Measurements from ENCODE around the gene SLC37A4. TPM values are rescaled to one million over a fixed set of nuclear protein-coding genes. Genes with fewer than 3 reads are reported as not detected.
"Not testable (repeated sequence)": the region's sequence is repeated elsewhere in the genome, so short reads cannot be mapped to it uniquely, and the experiment has no call there.

The SLC37A4 gene
- total RNA-seq, 4 donors from 2014 or later = 11.6 to 18.4 (median 14.0) TPM

DNA sequence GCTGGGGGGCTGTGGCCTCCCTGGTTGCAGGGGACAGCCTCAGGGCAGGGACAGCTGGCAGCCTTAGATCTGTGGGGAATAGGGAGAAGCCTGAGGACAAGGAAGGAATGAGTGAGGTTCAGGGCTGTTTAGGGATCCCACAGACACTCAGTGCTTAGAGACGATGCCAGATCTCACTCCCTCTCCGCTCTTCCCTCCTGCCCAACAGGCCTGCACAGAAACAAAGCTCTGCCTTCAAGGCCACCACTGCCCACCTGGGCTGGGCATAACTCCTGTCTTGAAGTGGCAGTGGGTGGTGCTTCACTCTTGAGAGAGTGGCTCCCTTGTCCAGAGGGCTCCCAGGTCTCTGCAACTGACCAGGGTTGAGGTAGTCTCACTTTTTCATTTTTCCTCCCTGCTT lies 45.9 kb downstream of the SLC37A4 start:
- DNase-seq (ENCODE audit: low spot score) = no peak
- TF ChIP-seq, protein P1, sequence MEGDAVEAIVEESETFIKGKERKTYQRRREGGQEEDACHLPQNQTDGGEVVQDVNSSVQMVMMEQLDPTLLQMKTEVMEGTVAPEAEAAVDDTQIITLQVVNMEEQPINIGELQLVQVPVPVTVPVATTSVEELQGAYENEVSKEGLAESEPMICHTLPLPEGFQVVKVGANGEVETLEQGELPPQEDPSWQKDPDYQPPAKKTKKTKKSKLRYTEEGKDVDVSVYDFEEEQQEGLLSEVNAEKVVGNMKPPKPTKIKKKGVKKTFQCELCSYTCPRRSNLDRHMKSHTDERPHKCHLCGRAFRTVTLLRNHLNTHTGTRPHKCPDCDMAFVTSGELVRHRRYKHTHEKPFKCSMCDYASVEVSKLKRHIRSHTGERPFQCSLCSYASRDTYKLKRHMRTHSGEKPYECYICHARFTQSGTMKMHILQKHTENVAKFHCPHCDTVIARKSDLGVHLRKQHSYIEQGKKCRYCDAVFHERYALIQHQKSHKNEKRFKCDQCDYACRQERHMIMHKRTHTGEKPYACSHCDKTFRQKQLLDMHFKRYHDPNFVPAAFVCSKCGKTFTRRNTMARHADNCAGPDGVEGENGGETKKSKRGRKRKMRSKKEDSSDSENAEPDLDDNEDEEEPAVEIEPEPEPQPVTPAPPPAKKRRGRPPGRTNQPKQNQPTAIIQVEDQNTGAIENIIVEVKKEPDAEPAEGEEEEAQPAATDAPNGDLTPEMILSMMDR (IDR thresholded peaks at IDR 0.05) = no peak
- ATAC-seq (ENCODE audit: low FRiP score) = no peak

- DNase-seq (ENCODE audit: low spot score); ATAC-seq (ENCODE audit: low FRiP score): not testable (repeated sequence)
Measured at GRCh38 chr11:118984337-118984736, 46.3 kb downstream of the SLC37A4 start.

- ATAC-seq (ENCODE audit: low FRiP score) (peak; percentile 49), DNase-seq (ENCODE audit: low spot score) (no peak)
- TF ChIP-seq, protein P1 (IDR thresholded peaks at IDR 0.05) = no peak
Measured at GRCh38 chr11:118980191-118980881, 50.3 kb downstream of the SLC37A4 start.

- TF ChIP-seq, protein P1 (IDR thresholded peaks at IDR 0.05) = no peak
- DNase-seq (ENCODE audit: low spot score) (no peak), ATAC-seq (ENCODE audit: low FRiP score) (no peak)
Measured at GRCh38 chr11:118979434-118979833, 51.2 kb downstream of the SLC37A4 start.

DNA sequence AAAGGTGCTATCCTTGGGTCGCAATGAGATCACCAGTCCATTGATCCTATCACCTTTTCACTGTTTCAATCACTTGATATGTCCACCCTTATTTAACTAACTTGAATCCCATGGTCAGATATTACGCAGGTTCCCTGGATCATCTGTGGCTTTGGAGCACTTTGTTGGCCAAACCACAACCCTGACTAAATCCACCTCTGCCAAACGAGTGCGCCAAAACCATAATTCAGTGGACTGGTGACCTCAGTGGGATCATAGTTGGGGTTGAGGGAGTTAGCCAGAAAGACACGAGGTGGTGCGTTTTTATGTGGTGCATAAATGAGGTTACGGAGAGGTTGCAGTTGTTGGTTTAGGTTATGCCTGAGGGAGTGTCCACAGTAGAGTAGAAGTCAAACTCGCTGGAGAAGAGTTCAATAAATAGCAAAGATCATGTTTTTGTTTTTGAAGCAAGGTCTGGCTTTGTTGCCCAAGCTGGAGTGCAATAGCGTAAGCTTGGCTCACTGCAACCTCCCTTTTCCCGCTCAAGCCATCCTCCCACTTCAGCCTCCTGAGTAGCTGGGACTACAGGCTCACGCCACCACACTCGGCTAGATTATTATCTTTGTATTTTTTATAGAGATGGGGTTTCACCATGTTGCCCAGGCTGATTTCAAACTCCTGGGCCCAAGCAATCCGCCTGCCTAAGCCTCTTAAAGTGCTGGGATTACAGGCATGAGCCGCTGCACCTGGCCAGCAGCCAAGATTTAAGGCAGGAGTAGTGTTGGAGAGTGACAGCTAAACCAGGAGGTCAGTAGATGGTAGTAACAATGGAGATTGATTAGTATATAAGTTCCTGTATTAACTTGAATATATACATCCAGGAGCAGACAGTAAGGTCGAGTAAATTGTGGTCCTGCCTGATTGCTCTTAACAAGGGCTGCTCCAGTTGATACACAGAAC lies 54.6 kb downstream of the SLC37A4 start:
- DNase-seq (ENCODE audit: low spot score) = no peak
- TF ChIP-seq, protein P1 (IDR thresholded peaks at IDR 0.05) = no peak
- ATAC-seq (ENCODE audit: low FRiP score) = no peak

Small RNA genes lying within 50 kb of the gene (small RNA-seq; reads per million reads assigned to genes)
- gene AP003392.2 (not detected), gene RF00017 (not detected), gene RF00019 (not detected)

Other genes with a start within 250 kb of the SLC37A4 start
- 100 to 1,000 TPM in 3 of 4 donors, 10 to 100 TPM in 1; 84.5 to 129 (median 108) TPM for gene DDX6, start 239.7 kb downstream of the SLC37A4 start, total RNA-seq
- under 1 TPM in 2 of 4 donors, not detected in 2; 0.09 to 0.12 TPM for gene CXCR5, start 147.0 kb downstream of the SLC37A4 start, total RNA-seq
- gene BCL9L, start 105.0 kb downstream of the SLC37A4 start, total RNA-seq = 10 to 100 TPM; 13.5 to 24.0 (median 17.3) TPM
- gene UPK2, start 74.6 kb downstream of the SLC37A4 start, total RNA-seq = not detected
- not detected for gene FOXR1, start 59.1 kb downstream of the SLC37A4 start, total RNA-seq
- gene CENATAC, start 32.7 kb downstream of the SLC37A4 start, total RNA-seq = 10 to 100 TPM; 36.9 to 66.9 (median 50.9) TPM
- gene RPS25, start 12.5 kb downstream of the SLC37A4 start, total RNA-seq = 1,000 to 10,000 TPM; 1,426 to 2,619 (median 2,025) TPM
- 10 to 100 TPM; 43.2 to 61.7 (median 51.4) TPM for gene TRAPPC4, start 12.1 kb downstream of the SLC37A4 start, total RNA-seq
- gene HYOU1, start 26.3 kb upstream of the SLC37A4 start, total RNA-seq = 10 to 100 TPM; 43.5 to 94.4 (median 63.7) TPM
- gene VPS11, start 36.9 kb upstream of the SLC37A4 start, total RNA-seq = 10 to 100 TPM; 31.5 to 39.2 (median 32.7) TPM
- gene HMBS, start 54.0 kb upstream of the SLC37A4 start, total RNA-seq = 10 to 100 TPM in 1 of 4 donors, 1 to 10 TPM in 3; 7.2 to 11.7 (median 8.5) TPM
- 10 to 100 TPM; 23.0 to 34.0 (median 28.5) TPM for gene DPAGT1, start 71.0 kb upstream of the SLC37A4 start, total RNA-seq
- gene C2CD2L, start 76.5 kb upstream of the SLC37A4 start, total RNA-seq = 10 to 100 TPM in 1 of 4 donors, 1 to 10 TPM in 3; 8.2 to 10.7 (median 9.0) TPM
- gene HINFP, start 90.7 kb upstream of the SLC37A4 start, total RNA-seq = 10 to 100 TPM; 10.2 to 31.0 (median 24.4) TPM
- gene ABCG4, start 118.2 kb upstream of the SLC37A4 start, total RNA-seq = under 1 TPM in 2 of 4 donors, not detected in 2; 0.09 to 0.32 TPM
- gene NLRX1, start 137.8 kb upstream of the SLC37A4 start, total RNA-seq = 10 to 100 TPM in 3 of 4 donors, 1 to 10 TPM in 1; 7.9 to 26.0 (median 14.7) TPM
- gene NHERF4, start 154.6 kb upstream of the SLC37A4 start, total RNA-seq = 10 to 100 TPM in 1 of 4 donors, 1 to 10 TPM in 2, not detected in 1; 1.3 to 11.7 (median 1.4) TPM
- 10 to 100 TPM; 12.9 to 26.6 (median 20.9) TPM for gene CBL, start 175.5 kb upstream of the SLC37A4 start, total RNA-seq

All from omental fat pad (tissue), 4 donors.